HEK293 (cell line): Measurements from ENCODE around the gene PARD6B.
"Not testable (repeated sequence)": the region's sequence is repeated elsewhere in the genome, so short reads cannot be mapped to it uniquely, and the experiment has no call there.

Source experiments
- CTCF ChIP-seq: fragments of 450-650 bp; formaldehyde crosslinking; IDR thresholded peaks from 2 replicates; pipeline ENCODE4 v1.5.1; 2016; ENCODE audit warnings: missing biosample characterization, missing genetic modification characterization
- PRDM6 ChIP-seq: fragments of 450-650 bp; formaldehyde crosslinking; IDR thresholded peaks from 2 replicates; pipeline ENCODE4 v1.5.1; 2017; ENCODE audit warnings: missing biosample characterization, missing genetic modification characterization
- ZBTB10 ChIP-seq: fragments of 450-650 bp; formaldehyde crosslinking; IDR thresholded peaks from 2 replicates; pipeline ENCODE4 v1.5.1; 2016; ENCODE audit warnings: missing biosample characterization, missing genetic modification characterization
- ZBTB7A ChIP-seq: fragments of 450-650 bp; formaldehyde crosslinking; IDR thresholded peaks from 2 replicates; pipeline ENCODE4 v1.5.1; 2016; ENCODE audit warnings: low read depth, missing biosample characterization, missing genetic modification characterization
- ZNF121 ChIP-seq: fragments of 450-650 bp; formaldehyde crosslinking; IDR thresholded peaks from 2 replicates; pipeline ENCODE4 v1.5.1; 2016; ENCODE audit warnings: missing biosample characterization, missing genetic modification characterization
- ZNF16 ChIP-seq: fragments of 450-650 bp; formaldehyde crosslinking; IDR thresholded peaks from 2 replicates; pipeline ENCODE4 v1.5.1; 2016; ENCODE audit warnings: low read depth, missing biosample characterization, missing genetic modification characterization
- ZNF274 ChIP-seq, 2 experiments: fragments of 200-500 bp in 1 of 2; fragments of 450-650 bp in 1 of 2; sonication (Bioruptor generic) in 1 of 2; formaldehyde crosslinking in 1 of 2; IDR thresholded peaks; 2 replicates each; pipeline versions ENCODE4 v1.5.1 to v1.6.1; 2014 to 2016; ENCODE audit warnings: borderline replicate concordance in 1 of 2, inconsistent platforms in 1 of 2, low read length in 1 of 2, missing biosample characterization in 1 of 2, missing genetic modification characterization in 1 of 2
- ZNF518A ChIP-seq: fragments of 450-650 bp; formaldehyde crosslinking; conservative IDR thresholded peaks from 2 replicates; pipeline ENCODE4 v1.5.1; 2016; ENCODE audit warnings: low read depth, missing biosample characterization, missing genetic modification characterization
- ZNF670 ChIP-seq: fragments of 450-650 bp; formaldehyde crosslinking; IDR thresholded peaks from 2 replicates; pipeline ENCODE4 v1.5.1; 2016; ENCODE audit warnings: missing biosample characterization, missing genetic modification characterization, low read depth
- ZSCAN4 ChIP-seq: fragments of 450-650 bp; formaldehyde crosslinking; IDR thresholded peaks from 2 replicates; pipeline ENCODE4 v1.5.1; 2017; ENCODE audit warnings: missing biosample characterization, missing genetic modification characterization

- TF ChIP-seq ZNF16; ZNF670 (tag by site-specific recombination); ZNF274 (IDR thresholded peaks at IDR 0.05; ENCODE audit: low read length); ZNF274 (tag by site-specific recombination; IDR thresholded peaks at IDR 0.05; ENCODE audit: borderline replicate concordance); CTCF; ZNF518A; ZBTB10; ZSCAN4 (tag by site-specific recombination); ZNF121 (tag by site-specific recombination); ZBTB7A (tag by site-specific recombination); PRDM6 (tag by site-specific recombination): not testable (repeated sequence)
These were observed 27.5 kb upstream of the PARD6B start for GRCh38 chr20:50703651-50704438.
